Lung (tissue), 12 donors: ENCODE measurements around the gene ETV6. TPM values are rescaled to one million over a fixed set of nuclear protein-coding genes. Genes with fewer than 3 reads are reported as not detected.
A peak's percentile ranks its signal among the peaks of the same experiment; 100 is the strongest.

Source experiments
- ATAC-seq: fragments of 200-7000 bp; cut with Tn5 transposase; one replicate; pipeline ENCODE4 v1.9.1; 2020; ENCODE audit warnings: moderate number of reproducible peaks; ENCODE audit not compliant: insufficient read depth, low FRiP score
- DNase-seq, 3 donors: peaks; one replicate each; pipeline ENCODE4 v3.0.0-alpha.2; 2013 to 2017
- H3K27ac ChIP-seq, 2 donors: one replicate each; pipeline ENCODE4 v1.5.1; 2013; ENCODE audit warnings: mild to moderate bottlenecking in 2 of 2, moderate library complexity in 2 of 2, control low read depth in 1 of 2, inconsistent platforms in 1 of 2, low read depth in 1 of 2, low read length in 1 of 2
- H3K27me3 ChIP-seq, 3 donors: one replicate each; pipeline ENCODE4 v1.5.1; 2013; ENCODE audit warnings: low read length in 2 of 3; ENCODE audit not compliant: control insufficient read depth in 3 of 3, insufficient read depth in 3 of 3
- H3K36me3 ChIP-seq, 4 donors: one replicate each; pipeline ENCODE4 v1.5.1; 2013; ENCODE audit warnings: low read length in 4 of 4, mild to moderate bottlenecking in 1 of 4, moderate library complexity in 1 of 4; ENCODE audit not compliant: control insufficient read depth in 4 of 4, insufficient read depth in 4 of 4
- H3K4me1 ChIP-seq, 5 donors: one replicate each; pipeline ENCODE4 v1.5.1; 2013; ENCODE audit warnings: low read length in 5 of 5, mild to moderate bottlenecking in 2 of 5, moderate library complexity in 1 of 5; ENCODE audit not compliant: control insufficient read depth in 5 of 5, insufficient read depth in 5 of 5
- H3K4me3 ChIP-seq: one replicate; pipeline ENCODE4 v1.5.1; 2013; ENCODE audit warnings: mild to moderate bottlenecking, control low read depth, moderate library complexity
- H3K9ac ChIP-seq, 2 donors: one replicate each; pipeline ENCODE4 v1.5.1; 2013; ENCODE audit warnings: low read length in 2 of 2, control low read depth in 1 of 2; ENCODE audit not compliant: insufficient read depth in 1 of 2
- H3K9me3 ChIP-seq, 4 donors: one replicate each; pipeline ENCODE4 v1.5.1; 2013; ENCODE audit warnings: low read length in 3 of 4, mild to moderate bottlenecking in 1 of 4, moderate library complexity in 1 of 4; ENCODE audit not compliant: control insufficient read depth in 4 of 4, insufficient read depth in 3 of 4
- CTCF ChIP-seq: IDR thresholded peaks from 2 replicates; pipeline ENCODE4 v1.5.1; 2012; ENCODE audit warnings: mild to moderate bottlenecking; ENCODE audit errors: control extremely low read depth, extremely low read depth
- WGBS, 2 donors: extraction: QIAGEN DNeasy Blood & Tissue Kit; methylation state at CpG; one replicate each; pipeline ENCODE4 v1.1.7; 2013; 5-methylcytosine and 5-hydroxymethylcytosine counted together
- polyA plus RNA-seq, 2 donors: library from polyadenylated mRNA; stranded (reverse); fragments of 200-250 nt; gene quantifications; one replicate each; pipeline ENCODE4 v1.2.1, GENCODE V29; 2013
- total RNA-seq, 2 donors: library from RNA; depleted of rRNA in 1 of 2; stranded (reverse); fragments of >200 nt in 1 of 2; gene quantifications; one replicate each; pipeline ENCODE4 v1.2.1, GENCODE V29; 2014 to 2021
- donor health status: control.
- donor health status: control.
- donor health status: Bipolar disorder and iron deficiency.
- donor health status: healthy.
- donor health status: DM: yes; HTN: yes; CAD: no.

The ETV6 gene
- total and polyA plus RNA-seq, 4 donors, result 8.6 to 45.7 (median 13.6) TPM

GRCh38 chr12:11834104-11834812 lies 184.8 kb downstream of the ETV6 start:
- peaks cover 0 to 46% (median 15%) of the 10 kb centered on the region in 5 donors for H3K4me1 ChIP-seq
- H3K9ac ChIP-seq, result no peak overlapping the region
- DNase-seq, result no peak
- H3K4me3 ChIP-seq, result no peak overlapping the region
- WGBS, 2 donors, result 51 to 59% methylated on average over 4 of the region's 4 CpGs
- no peaks in the 10 kb centered on the region for H3K36me3 ChIP-seq
- ATAC-seq, result no peak
- no peak for TF ChIP-seq CTCF
- no peaks in the 10 kb centered on the region for H3K9me3 ChIP-seq
- H3K27ac ChIP-seq, result no peak overlapping the region
- no peaks in the 10 kb centered on the region for H3K27me3 ChIP-seq

- no peak overlapping the region for H3K4me3 ChIP-seq
- ATAC-seq (no peak), DNase-seq (no peak)
- H3K27me3 ChIP-seq, result no peaks in the 10 kb centered on the region
- no peak for TF ChIP-seq CTCF
- H3K4me1 ChIP-seq, result peaks cover 0 to 44% (median 8%) of the 10 kb centered on the region in 5 donors
- H3K36me3 ChIP-seq, result peaks cover 0 to 1% (median 0%) of the 10 kb centered on the region in 4 donors
- 66 to 68% methylated on average over 3 of the region's 3 CpGs for WGBS, 2 donors
- no peak overlapping the region for H3K27ac ChIP-seq
- no peaks in the 10 kb centered on the region for H3K9me3 ChIP-seq
- no peak overlapping the region for H3K9ac ChIP-seq
Observed at GRCh38 chr12:11834931-11835330, 185.5 kb downstream of the ETV6 start.

- Histone ChIP-seq H3K36me3 (peaks cover 0 to 6% (median 2%) of the 10 kb centered on the region in 4 donors), H3K27ac (peak overlapping the region in 1 of 2 donors; percentile 80), H3K9me3 (no peaks in the 10 kb centered on the region), H3K27me3 (no peaks in the 10 kb centered on the region), H3K9ac (no peak overlapping the region), H3K4me3 (no peak overlapping the region), H3K4me1 (peaks cover 0 to 37% (median 4%) of the 10 kb centered on the region in 5 donors)
- WGBS, 2 donors, result 28 to 55% methylated on average over 14 of the region's 14 CpGs
- DNase-seq (no peak), ATAC-seq (peak; percentile 30)
- no peak for TF ChIP-seq CTCF
Observed at GRCh38 chr12:11836282-11837151, 187.0 kb downstream of the ETV6 start.
